A549 (cell line): ENCODE results near the gene PALLD. TPM values are rescaled to one million over a fixed set of nuclear protein-coding genes. Genes with fewer than 3 reads are reported as not detected.
"Not testable (repeated sequence)": the region's sequence is repeated elsewhere in the genome, so short reads cannot be mapped to it uniquely, and the experiment has no call there.

ENCODE experiments used
- ATAC-seq, 2 experiments: fragments of 200-7000 bp in 1 of 2; fragments of >200 bp in 1 of 2; cut with Nextera tagmentation in 1 of 2; cut with Tn5 transposase in 1 of 2; 3 replicates each; pipeline versions ENCODE4 v1.8.0 to v1.9.1; 2018 to 2020; ENCODE audit warnings: mild to moderate bottlenecking in 1 of 2, moderate library complexity in 1 of 2
- CTCF ChIA-PET: fragments of 300-600 bp; sonication (Branson Sonifier 250); formaldehyde crosslinking; extraction: SDS; loops from one replicate; lab custom pipeline; 2021; ENCODE audit warnings: antibody characterized with exemption, inconsistent platforms; lab: Yijun Ruan, JAX
- POLR2A ChIA-PET: fragments of 350-600 bp; formaldehyde crosslinking; extraction: SDS; loops from one replicate; lab custom pipeline; 2021; ENCODE audit warnings: antibody characterized with exemption, inconsistent platforms; lab: Yijun Ruan, JAX
- DNase-seq, 2 experiments: peaks; one replicate each; pipeline versions ENCODE4 v3.0.0 to v3.0.0-alpha.2; 2011 to 2016; ENCODE audit warnings: low read depth in 1 of 2, low spot score in 1 of 2
- FAIRE-seq: peaks from 2 replicates; lab custom pipeline; 2011; peaks lifted over from hg19 to GRCh38; lab: Jason Lieb, UNC
- H3K27ac ChIP-seq, 2 experiments: fragments of >200 bp; sonication (Bioruptor Twin); formaldehyde crosslinking; 3 replicates each; pipeline ENCODE4 v1.5.1; 2016 to 2017
- H3K4me1 ChIP-seq: fragments of >200 bp; sonication (Bioruptor Twin); formaldehyde crosslinking; 3 replicates; pipeline ENCODE4 v1.6.1; 2016
- H3K4me2 ChIP-seq: fragments of >200 bp; sonication (Bioruptor Twin); formaldehyde crosslinking; 3 replicates; pipeline ENCODE4 v1.6.1; 2016
- H3K4me3 ChIP-seq: fragments of >200 bp; sonication (Bioruptor Twin); formaldehyde crosslinking; 3 replicates; pipeline ENCODE4 v1.5.1; 2016
- H3K9me3 ChIP-seq: fragments of >200 bp; sonication (Bioruptor Twin); formaldehyde crosslinking; 3 replicates; pipeline ENCODE4 v1.6.1; 2016
- BCL3 ChIP-seq: fragments of >200 bp; sonication (Bioruptor Twin); formaldehyde crosslinking; IDR thresholded peaks from 3 replicates; pipeline ENCODE4 v1.6.1; 2016
- CBX2 ChIP-seq: fragments of 200-600 bp; sonication (generic); IDR thresholded peaks from 2 replicates; pipeline ENCODE4 v1.6.1; 2016; ENCODE audit warnings: low read depth, mild to moderate bottlenecking, borderline replicate concordance
- CEBPB ChIP-seq, 2 experiments: fragments of >200 bp in 1 of 2; sonication (Bioruptor Twin) in 1 of 2; formaldehyde crosslinking in 1 of 2; IDR thresholded peaks; 2 replicates each; pipeline ENCODE4 v1.6.1; 2012 to 2016
- ESRRA ChIP-seq: fragments of 150-350 bp; IDR thresholded peaks from 2 replicates; pipeline ENCODE4 v1.6.1; 2014; ENCODE audit warnings: mild to moderate bottlenecking, low read length, borderline replicate concordance
- HDAC2 ChIP-seq: fragments of 200-600 bp; sonication (generic); IDR thresholded peaks from 2 replicates; pipeline ENCODE4 v1.6.1; 2016
- HMGXB4 ChIP-seq: fragments of 250-450 bp; sonication (Bioruptor Pico); IDR thresholded peaks from 2 replicates; pipeline ENCODE4 v1.5.0; 2021; ENCODE audit warnings: mild to moderate bottlenecking, moderate library complexity, borderline replicate concordance
- KDM5A ChIP-seq: fragments of 200-600 bp; sonication (generic); IDR thresholded peaks from 2 replicates; pipeline ENCODE4 v1.6.1; 2016; ENCODE audit warnings: antibody characterized with exemption, mild to moderate bottlenecking
- MAFK ChIP-seq: fragments of 450-650 bp; IDR thresholded peaks from 2 replicates; pipeline ENCODE4 v1.6.1; 2014; ENCODE audit not compliant: partially characterized antibody
- MAX ChIP-seq: IDR thresholded peaks from 2 replicates; pipeline ENCODE4 v1.6.1; 2012
- PBX3 ChIP-seq: IDR thresholded peaks from 2 replicates; pipeline ENCODE4 v1.6.1; 2012
- PHF8 ChIP-seq: fragments of 200-600 bp; sonication (generic); IDR thresholded peaks from 2 replicates; pipeline ENCODE4 v1.6.1; 2016; ENCODE audit warnings: low read depth, mild to moderate bottlenecking, antibody characterized with exemption, moderate library complexity, borderline replicate concordance
- SMC3 ChIP-seq: fragments of >200 bp; sonication (Bioruptor Twin); formaldehyde crosslinking; IDR thresholded peaks from 3 replicates; pipeline ENCODE4 v1.6.1; 2018; ENCODE audit warnings: inconsistent platforms
- SREBF2 ChIP-seq: fragments of 450-650 bp; IDR thresholded peaks from 2 replicates; pipeline ENCODE4 v1.6.1; 2014; ENCODE audit warnings: mild to moderate bottlenecking, moderate library complexity
- TFCP2L1 ChIP-seq: fragments of 250-450 bp; sonication (Bioruptor Pico); IDR thresholded peaks from 2 replicates; pipeline ENCODE4 v1.5.0; 2021; ENCODE audit warnings: mild to moderate bottlenecking
- ZFP36 ChIP-seq: fragments of 450-650 bp; IDR thresholded peaks from 2 replicates; pipeline ENCODE4 v1.6.1; 2014; ENCODE audit warnings: borderline replicate concordance; ENCODE audit not compliant: partially characterized antibody
- WGBS: methylation state at CpG from one replicate; pipeline ENCODE4 v1.1.6; 2017; ENCODE audit errors: missing lambda C conversion rate; 5-methylcytosine and 5-hydroxymethylcytosine counted together
- polyA plus RNA-seq, 4 experiments: library from polyadenylated mRNA; depleted of rRNA in 3 of 4; stranded (reverse); fragments of >200 nt; fragmentation: RNase III in 1 of 4; extraction: RNeasy Plus Mini Kit Qiagen cat#74134 plus additional on column Dnase treatment in 1 of 4; gene quantifications; 2 replicates in 3 of 4; 3 replicates in 1 of 4; pipeline ENCODE4 v1.2.3, GENCODE V29; 2011 to 2017
- TF ChIP-seq, protein P1 (sequence below): fragments of 450-650 bp; IDR thresholded peaks from 2 replicates; pipeline ENCODE4 v1.6.1; 2014; ENCODE audit warnings: antibody characterized with exemption

Gene PALLD
- polyA plus RNA-seq, 2 of the 4 experiments (the other 2 are of a cell fraction): 88.8 to 113 TPM

DNA sequence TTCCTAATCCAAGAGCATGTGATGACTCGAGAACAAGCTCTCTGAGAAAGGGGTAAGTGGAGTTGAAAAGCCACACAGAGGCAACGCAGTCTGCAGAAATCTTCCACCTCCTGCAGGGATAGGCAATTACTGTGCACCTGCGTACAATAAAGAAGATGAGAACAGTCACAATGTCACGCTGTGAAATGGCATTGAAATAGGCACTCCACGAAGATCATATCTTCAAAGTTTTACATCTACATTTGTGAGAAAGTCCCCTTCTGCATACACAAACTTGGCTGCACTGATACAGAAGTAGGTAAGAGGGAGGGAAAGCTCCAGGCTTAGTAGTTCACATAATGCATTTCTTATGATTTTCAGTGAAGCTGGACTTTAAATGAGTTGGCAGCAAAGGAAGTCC lies 43.7 kb upstream of the PALLD start:
- H3K27ac ChIP-seq: peak overlapping the region; percentile 60; a peak in 3 of 6 replicates
- H3K9me3 ChIP-seq: no peaks in the 10 kb centered on the region
- 83% methylated on average over 5 of the region's 5 CpGs for WGBS
- DNase-seq (no peak), ATAC-seq (no peak), FAIRE-seq (no peak)
- TF ChIP-seq, protein P1, sequence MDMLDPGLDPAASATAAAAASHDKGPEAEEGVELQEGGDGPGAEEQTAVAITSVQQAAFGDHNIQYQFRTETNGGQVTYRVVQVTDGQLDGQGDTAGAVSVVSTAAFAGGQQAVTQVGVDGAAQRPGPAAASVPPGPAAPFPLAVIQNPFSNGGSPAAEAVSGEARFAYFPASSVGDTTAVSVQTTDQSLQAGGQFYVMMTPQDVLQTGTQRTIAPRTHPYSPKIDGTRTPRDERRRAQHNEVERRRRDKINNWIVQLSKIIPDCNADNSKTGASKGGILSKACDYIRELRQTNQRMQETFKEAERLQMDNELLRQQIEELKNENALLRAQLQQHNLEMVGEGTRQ: no peak
- TF ChIP-seq HMGXB4 (no peak), SMC3 (no peak), SREBF2 (no peak), MAFK (no peak), PBX3 (no peak), BCL3 (no peak), KDM5A (no peak), CEBPB (IDR thresholded peaks at IDR 0.05) (no peak), ESRRA (no peak), MAX (no peak), PHF8 (no peak), HDAC2 (no peak), CBX2 (no peak), ZFP36 (no peak), TFCP2L1 (CRISPR knock-in tag) (no peak)
- H3K4me3 ChIP-seq: no peak overlapping the region
- H3K4me2 ChIP-seq: no peak overlapping the region
- peaks cover 43% of the 10 kb centered on the region for H3K4me1 ChIP-seq
- ChIA-PET POLR2A (no interaction called here), CTCF (no interaction called here)

- H3K27ac ChIP-seq, CTCF ChIA-PET, H3K4me3 ChIP-seq, H3K4me2 ChIP-seq, FAIRE-seq, H3K4me1 ChIP-seq, DNase-seq, ATAC-seq, H3K9me3 ChIP-seq: not testable (repeated sequence)
- WGBS: 91% methylated on average over 2 of the region's 2 CpGs
- POLR2A ChIA-PET: interaction anchor here (0.5 kb wide), 1 partner anchor 9 kb away, joined by 7 read pairs; no protein-coding TSS in a partner anchor
These were observed 38.6 kb upstream of the PALLD start for GRCh38 chr4:168458256-168458655.

DNA sequence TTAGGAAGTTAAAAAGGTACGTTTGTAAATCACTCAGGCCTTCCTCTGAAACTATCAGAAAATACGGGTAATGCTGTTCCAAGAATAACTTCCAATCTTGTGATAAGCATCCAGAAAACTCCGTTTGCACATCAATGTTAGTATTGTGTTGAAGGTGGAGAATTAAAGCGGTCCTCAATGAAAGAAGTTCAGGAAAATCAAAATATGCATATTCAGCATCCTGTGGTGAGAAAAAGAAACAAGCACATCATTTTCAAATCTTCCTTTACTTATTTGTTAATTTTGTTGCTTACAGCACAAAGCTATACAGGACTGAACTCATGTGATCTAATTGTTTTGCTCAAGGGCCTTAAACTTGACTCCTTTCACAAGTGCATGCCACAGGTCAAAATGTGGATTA lies 35.0 kb upstream of the PALLD start:
- Histone ChIP-seq H3K9me3 (no peaks in the 10 kb centered on the region), H3K27ac (no peak overlapping the region), H3K4me3 (no peak overlapping the region), H3K4me1 (no peaks in the 10 kb centered on the region), H3K4me2 (no peak overlapping the region)
- DNase-seq (no peak), ATAC-seq (no peak), FAIRE-seq (no peak)
- ChIA-PET CTCF (no interaction called here), POLR2A (no interaction called here)
- TF ChIP-seq MAFK (peak; percentile 64), CEBPB (IDR thresholded peaks at IDR 0.05) (no peak)
- WGBS: 84% methylated on average over 4 of the region's 4 CpGs
